B cell (primary cell): ENCODE results near the gene SLU7. TPM values are rescaled to one million over a fixed set of nuclear protein-coding genes. Genes with fewer than 3 reads are reported as not detected.

Source experiments
- ATAC-seq: fragments of 200-7000 bp; cut with Tn5 transposase; one replicate; pipeline ENCODE4 v1.10.0; 2021; ENCODE audit warnings: low read depth, mild to moderate bottlenecking, moderate number of reproducible peaks, moderate library complexity
- CTCF ChIA-PET: fragments of 350-600 bp; sonication (Branson Sonifier 250); formaldehyde crosslinking; loops from one replicate; lab custom pipeline; 2021; ENCODE audit warnings: antibody characterized with exemption, inconsistent platforms; lab: Charles Lee
- POLR2A ChIA-PET: fragments of 350-600 bp; sonication (Branson Sonifier 250); formaldehyde crosslinking; loops from one replicate; lab custom pipeline; 2021; ENCODE audit warnings: antibody characterized with exemption; lab: Charles Lee
- DNase-seq: peaks from one replicate; pipeline ENCODE4 v3.0.0; 2013
- H2AFZ ChIP-seq: 2 replicates; pipeline ENCODE4 v1.6.1; 2012; ENCODE audit warnings: mild to moderate bottlenecking, low read depth, low read length; ENCODE audit not compliant: insufficient read depth, poor library complexity, severe bottlenecking
- H3K27ac ChIP-seq, 2 donors: 1 replicate in 1 of 2; 2 replicates in 1 of 2; pipeline ENCODE4 v1.5.1; 2012 to 2013; ENCODE audit warnings: low read length in 2 of 2, mild to moderate bottlenecking in 2 of 2, moderate library complexity in 1 of 2
- H3K27me3 ChIP-seq, 4 experiments: fragments of 200-600 bp in 1 of 4; sonication (generic) in 1 of 4; replicated peaks in 1 of 4; 1 replicate in 2 of 4; 2 replicates in 2 of 4; pipeline versions ENCODE4 v1.6.1 to v1.7.0; 2013 to 2016; ENCODE audit warnings: low read length in 3 of 4, mild to moderate bottlenecking in 2 of 4, mixed read lengths in 1 of 4, moderate library complexity in 1 of 4; ENCODE audit not compliant: insufficient read depth in 4 of 4, control insufficient read depth in 3 of 4; ENCODE audit errors: control extremely low read depth in 1 of 4
- H3K36me3 ChIP-seq, 2 experiments: replicated peaks in 1 of 2; 1 replicate in 1 of 2; 2 replicates in 1 of 2; pipeline versions ENCODE4 v1.6.1 to v1.7.1; 2013; ENCODE audit warnings: low read length in 1 of 2; ENCODE audit not compliant: insufficient read depth in 2 of 2, control insufficient read depth in 1 of 2; ENCODE audit errors: control extremely low read depth in 1 of 2, extremely low read depth in 1 of 2
- H3K4me1 ChIP-seq, 2 donors: fragments of 200-600 bp in 1 of 2; sonication (generic) in 1 of 2; 1 replicate in 1 of 2; 2 replicates in 1 of 2; pipeline versions ENCODE4 v1.5.1 to v1.6.1; 2013 to 2017; ENCODE audit warnings: low read length in 2 of 2; ENCODE audit not compliant: control insufficient read depth in 2 of 2, insufficient read depth in 2 of 2
- H3K4me2 ChIP-seq: replicated peaks from 2 replicates; pipeline ENCODE3; 2012; ENCODE audit warnings: mild to moderate bottlenecking, low read depth, low read length; ENCODE audit not compliant: poor library complexity, severe bottlenecking
- H3K4me3 ChIP-seq, 5 experiments: fragments of 200-600 bp in 1 of 5; sonication (generic) in 1 of 5; 1 replicate in 3 of 5; 2 replicates in 2 of 5; pipeline versions ENCODE4 v1.5.1 to v1.7.0; 2011 to 2016; ENCODE audit warnings: low read length in 4 of 5, mild to moderate bottlenecking in 4 of 5, low read depth in 2 of 5, control low read depth in 1 of 5, moderate library complexity in 1 of 5; ENCODE audit not compliant: insufficient read depth in 1 of 5; ENCODE audit errors: control extremely low read depth in 1 of 5, extremely low read depth in 1 of 5
- H3K79me2 ChIP-seq: fragments of 200-600 bp; sonication (generic); one replicate; pipeline ENCODE4 v1.6.0; 2016; ENCODE audit warnings: low read length; ENCODE audit not compliant: control insufficient read depth, insufficient read depth
- H3K9ac ChIP-seq: fragments of 200-600 bp; sonication (generic); 2 replicates; pipeline ENCODE4 v1.6.1; 2017; ENCODE audit warnings: mild to moderate bottlenecking, low read length, moderate library complexity
- H3K9me3 ChIP-seq, 3 donors: one replicate each; pipeline versions ENCODE4 v1.6.1 to v1.7.1; 2013; ENCODE audit warnings: low read length in 2 of 3; ENCODE audit not compliant: control insufficient read depth in 2 of 3, insufficient read depth in 1 of 3; ENCODE audit errors: control extremely low read depth in 1 of 3
- H4K20me1 ChIP-seq: 2 replicates; pipeline ENCODE4 v1.6.0; 2012; ENCODE audit warnings: mild to moderate bottlenecking, low read length; ENCODE audit not compliant: insufficient read depth, control insufficient read depth, poor library complexity, severe bottlenecking
- H3K27ac Mint-ChIP-seq: one replicate; pipeline ENCODE4 v1.8.0; 2021; ENCODE audit warnings: mixed read lengths
- H3K27me3 Mint-ChIP-seq: one replicate; pipeline ENCODE4 v1.8.0; 2021; ENCODE audit warnings: mixed read lengths
- H3K4me1 Mint-ChIP-seq: one replicate; pipeline ENCODE4 v1.8.0; 2021; ENCODE audit warnings: mixed read lengths
- H3K4me3 Mint-ChIP-seq: one replicate; pipeline ENCODE4 v1.8.0; 2021; ENCODE audit warnings: mixed read lengths
- H3K9me3 Mint-ChIP-seq: one replicate; pipeline ENCODE4 v1.8.0; 2022; ENCODE audit warnings: mixed read lengths; ENCODE audit not compliant: insufficient read depth
- EZH2 ChIP-seq: IDR thresholded peaks from 2 replicates; pipeline ENCODE4 v1.6.1; 2012; ENCODE audit warnings: borderline replicate concordance, low read depth, mild to moderate bottlenecking, moderate library complexity, low read length; ENCODE audit not compliant: insufficient read depth, poor library complexity, severe bottlenecking
- WGBS: methylation state at CpG from one replicate; pipeline ENCODE4 v1.1.5; 2013; ENCODE audit warnings: missing lambda C conversion rate; ENCODE audit not compliant: insufficient coverage; 5-methylcytosine and 5-hydroxymethylcytosine counted together
- intact Hi-C: fragments of 100-400 bp; cut with micrococcal nuclease; formaldehyde crosslinking; loops from one replicate; pipeline ENCODE4 v1.10.0; 2022
- polyA plus RNA-seq: library from polyadenylated mRNA; depleted of rRNA; stranded (reverse); fragments of >200 nt; gene quantifications from 2 replicates; pipeline ENCODE4 v1.2.3, GENCODE V29; 2012
- total RNA-seq, 2 donors: library from RNA; stranded (reverse); fragments of 120-200 nt in 1 of 2; gene quantifications; 1 replicate in 1 of 2; 2 replicates in 1 of 2; pipeline versions ENCODE4 v1.2.3 to v1.2.4, GENCODE V29; 2013 to 2022
- TF ChIP-seq, protein P1 (sequence below): fragments of 200-600 bp; IDR thresholded peaks from one replicate; pipeline ENCODE4 v1.8.0; 2022; ENCODE audit warnings: antibody characterized with exemption, mild to moderate bottlenecking

Gene SLU7
- total and polyA plus RNA-seq, 2 donors (not counting 1 experiment from before 2014, with no cell fraction given): 30.8 to 68.3 TPM

DNA sequence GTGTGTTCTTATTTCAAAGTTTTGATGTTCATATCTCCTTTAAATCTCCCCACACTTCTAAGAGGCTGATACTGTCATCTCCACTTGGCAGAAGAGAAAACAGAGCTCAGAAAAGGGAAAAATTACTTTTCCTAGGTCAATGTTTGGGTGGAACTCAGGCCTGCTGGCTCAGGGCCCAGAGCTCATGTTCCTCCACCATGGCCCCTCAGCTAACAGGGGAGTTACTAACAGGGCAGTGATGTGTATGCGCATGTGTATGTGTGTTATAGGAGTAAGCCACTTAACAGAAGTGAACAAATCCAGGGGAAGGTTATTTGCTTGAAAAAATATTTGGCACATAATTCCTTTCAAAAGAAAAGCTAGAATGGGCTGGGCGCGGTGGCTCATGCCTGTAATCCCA lies 51.0 kb downstream of the SLU7 start:
- ChIA-PET POLR2A (no interaction called here), CTCF (no interaction called here)
- Histone ChIP-seq H3K4me1 (peaks cover 11 to 15% of the 10 kb centered on the region in 2 donors), H4K20me1 (no peaks in the 10 kb centered on the region), H3K27ac (no peak overlapping the region), H3K4me2 (no peak overlapping the region), H3K36me3 (no peaks in the 10 kb centered on the region), H3K9ac (no peak overlapping the region), H3K4me3 (no peak overlapping the region), H2AFZ (no peak overlapping the region), H3K9me3 (no peaks in the 10 kb centered on the region), H3K79me2 (no peaks in the 10 kb centered on the region), H3K27me3 (peaks cover 0 to 43% (median 27%) of the 10 kb centered on the region in 4 experiments)
- H3K27me3 Mint-ChIP-seq: peaks cover 46% of the 10 kb centered on the region
- no peak for ATAC-seq
- intact Hi-C loops: no loop called here
- no peak for TF ChIP-seq EZH2
- TF ChIP-seq, protein P1, sequence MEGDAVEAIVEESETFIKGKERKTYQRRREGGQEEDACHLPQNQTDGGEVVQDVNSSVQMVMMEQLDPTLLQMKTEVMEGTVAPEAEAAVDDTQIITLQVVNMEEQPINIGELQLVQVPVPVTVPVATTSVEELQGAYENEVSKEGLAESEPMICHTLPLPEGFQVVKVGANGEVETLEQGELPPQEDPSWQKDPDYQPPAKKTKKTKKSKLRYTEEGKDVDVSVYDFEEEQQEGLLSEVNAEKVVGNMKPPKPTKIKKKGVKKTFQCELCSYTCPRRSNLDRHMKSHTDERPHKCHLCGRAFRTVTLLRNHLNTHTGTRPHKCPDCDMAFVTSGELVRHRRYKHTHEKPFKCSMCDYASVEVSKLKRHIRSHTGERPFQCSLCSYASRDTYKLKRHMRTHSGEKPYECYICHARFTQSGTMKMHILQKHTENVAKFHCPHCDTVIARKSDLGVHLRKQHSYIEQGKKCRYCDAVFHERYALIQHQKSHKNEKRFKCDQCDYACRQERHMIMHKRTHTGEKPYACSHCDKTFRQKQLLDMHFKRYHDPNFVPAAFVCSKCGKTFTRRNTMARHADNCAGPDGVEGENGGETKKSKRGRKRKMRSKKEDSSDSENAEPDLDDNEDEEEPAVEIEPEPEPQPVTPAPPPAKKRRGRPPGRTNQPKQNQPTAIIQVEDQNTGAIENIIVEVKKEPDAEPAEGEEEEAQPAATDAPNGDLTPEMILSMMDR: no peak
- DNase-seq: no peak
- no peak overlapping the region for H3K27ac Mint-ChIP-seq
- no peak overlapping the region for H3K4me3 Mint-ChIP-seq
- peaks cover 14% of the 10 kb centered on the region for H3K4me1 Mint-ChIP-seq
- H3K9me3 Mint-ChIP-seq: no peaks in the 10 kb centered on the region
- 100% methylated on average over 2 of the region's 3 CpGs for WGBS

DNA sequence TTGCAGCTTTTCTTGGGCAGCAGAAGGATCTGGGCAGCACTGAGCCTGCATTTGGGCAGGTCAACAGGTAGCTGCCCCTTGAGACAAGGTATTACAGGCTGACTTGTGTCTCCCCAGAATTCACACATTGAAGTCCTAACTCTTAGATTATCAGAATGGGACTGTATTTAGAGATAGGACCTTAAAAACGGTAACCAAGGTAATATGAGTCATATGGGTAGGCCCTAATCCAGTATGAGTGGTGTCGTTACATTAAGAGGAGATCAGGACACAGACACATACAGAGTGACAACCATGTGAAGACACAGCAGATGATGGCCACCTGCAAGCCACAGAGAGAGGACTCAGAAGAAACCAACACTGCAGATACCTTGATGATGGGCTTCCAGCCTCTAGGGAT lies 51.6 kb downstream of the SLU7 start:
- H4K20me1 ChIP-seq: no peaks in the 10 kb centered on the region
- H3K27ac ChIP-seq: no peak overlapping the region
- DNase-seq (no peak), ATAC-seq (no peak)
- Mint-ChIP-seq H3K27ac (no peak overlapping the region), H3K4me1 (peaks cover 14% of the 10 kb centered on the region), H3K27me3 (peaks cover 42% of the 10 kb centered on the region), H3K4me3 (no peak overlapping the region), H3K9me3 (no peaks in the 10 kb centered on the region)
- H3K9me3 ChIP-seq: no peaks in the 10 kb centered on the region
- no peaks in the 10 kb centered on the region for H3K36me3 ChIP-seq
- no peak overlapping the region for H3K4me2 ChIP-seq
- WGBS: 86% methylated on average over 1 of the region's 2 CpGs
- intact Hi-C loops: no loop called here
- peaks cover 0 to 43% (median 27%) of the 10 kb centered on the region in 4 experiments for H3K27me3 ChIP-seq
- peaks cover 11 to 15% of the 10 kb centered on the region in 2 donors for H3K4me1 ChIP-seq
- no peak overlapping the region for H3K4me3 ChIP-seq
- H2AFZ ChIP-seq: no peak overlapping the region
- ChIA-PET POLR2A (no interaction called here), CTCF (no interaction called here)
- no peak for TF ChIP-seq EZH2
- TF ChIP-seq, protein P1: no peak
- no peak overlapping the region for H3K9ac ChIP-seq
- H3K79me2 ChIP-seq: no peaks in the 10 kb centered on the region
